SK-N-SH (cell line): ENCODE results near the gene AAMP. TPM values are rescaled to one million over a fixed set of nuclear protein-coding genes. Genes with fewer than 3 reads are reported as not detected.

Experiments used
- CTCF ChIA-PET: fragments of 300-600, 350-600 bp; formaldehyde crosslinking; extraction: SDS; loops from one replicate; lab custom pipeline; 2021; lab: Yijun Ruan, JAX
- POLR2A ChIA-PET: fragments of 350-600 bp; sonication (Branson Sonifier 250); formaldehyde crosslinking; extraction: SDS; loops from one replicate; lab custom pipeline; 2020; ENCODE audit warnings: antibody characterized with exemption, inconsistent platforms; lab: Yijun Ruan, JAX
- DNase-seq: peaks from one replicate; pipeline ENCODE4 v3.0.0; 2012
- H2AFZ ChIP-seq: fragments of 200-600 bp; sonication (generic); 2 replicates; pipeline ENCODE4 v1.8.1; 2016; ENCODE audit warnings: antibody characterized with exemption, mild to moderate bottlenecking, low read depth
- H3F3A ChIP-seq: fragments of 200-600 bp; sonication (generic); replicated peaks from 2 replicates; pipeline ENCODE3; 2016; ENCODE audit warnings: antibody characterized with exemption, mild to moderate bottlenecking; ENCODE audit not compliant: insufficient read depth
- H3K27ac ChIP-seq, 2 experiments: fragments of 200-500 bp in 1 of 2; fragments of 200-600 bp in 1 of 2; sonication (Bioruptor generic) in 1 of 2; sonication (generic), shearing (Covaris generic) in 1 of 2; 2 replicates each; pipeline versions ENCODE4 v1.5.1 to v1.6.1; 2014 to 2016; ENCODE audit warnings: low read depth in 2 of 2, inconsistent platforms in 1 of 2, low read length in 1 of 2, mild to moderate bottlenecking in 1 of 2, mixed read lengths in 1 of 2
- H3K27me3 ChIP-seq: fragments of 200-600 bp; sonication (generic), shearing (Covaris generic); 2 replicates; pipeline ENCODE4 v1.6.1; 2016; ENCODE audit warnings: mixed run types; ENCODE audit not compliant: insufficient read depth
- H3K36me3 ChIP-seq, 2 experiments: fragments of 200-500 bp in 1 of 2; fragments of 200-600 bp in 1 of 2; sonication (Bioruptor generic) in 1 of 2; sonication (generic) in 1 of 2; replicated peaks in 1 of 2; 2 replicates each; pipeline versions ENCODE3 to v1.5.1; 2014 to 2016; ENCODE audit warnings: low read length in 1 of 2, mild to moderate bottlenecking in 1 of 2; ENCODE audit not compliant: insufficient read depth in 2 of 2, control insufficient read depth in 1 of 2
- H3K4me1 ChIP-seq, 2 experiments: fragments of 200-500 bp in 1 of 2; fragments of 200-600 bp in 1 of 2; sonication (Bioruptor generic) in 1 of 2; sonication (generic), shearing (Covaris generic) in 1 of 2; 2 replicates each; pipeline versions ENCODE4 v1.5.1 to v1.6.1; 2014 to 2016; ENCODE audit warnings: low read depth in 1 of 2, low read length in 1 of 2, mixed run types in 1 of 2; ENCODE audit not compliant: insufficient read depth in 2 of 2, control insufficient read depth in 1 of 2
- H3K4me2 ChIP-seq: fragments of 200-600 bp; sonication (generic), shearing (Covaris generic); 2 replicates; pipeline ENCODE4 v1.6.1; 2017; ENCODE audit warnings: mixed run types
- H3K4me3 ChIP-seq, 2 experiments: fragments of 200-500 bp in 1 of 2; fragments of 200-600 bp in 1 of 2; sonication (Bioruptor generic) in 1 of 2; sonication (generic), shearing (Covaris generic) in 1 of 2; 2 replicates each; pipeline versions ENCODE4 v1.5.1 to v1.8.1; 2014 to 2016; ENCODE audit warnings: low read depth in 2 of 2, inconsistent platforms in 1 of 2, low read length in 1 of 2, mild to moderate bottlenecking in 1 of 2, mixed read lengths in 1 of 2, moderate library complexity in 1 of 2
- H3K79me2 ChIP-seq: fragments of 200-600 bp; sonication (generic); 2 replicates; pipeline ENCODE4 v1.8.1; 2017; ENCODE audit warnings: mild to moderate bottlenecking; ENCODE audit not compliant: insufficient read depth
- H3K9ac ChIP-seq: fragments of 200-600 bp; sonication (generic); 2 replicates; pipeline ENCODE4 v1.6.1; 2017; ENCODE audit warnings: mixed run types
- H3K9me2 ChIP-seq: fragments of 200-600 bp; sonication (generic); 2 replicates; pipeline ENCODE4 v1.6.1; 2017; ENCODE audit warnings: mixed run types
- H3K9me3 ChIP-seq: fragments of 200-600 bp; sonication (generic); 2 replicates; pipeline ENCODE4 v1.6.1; 2017; ENCODE audit warnings: mixed run types, mild to moderate bottlenecking, moderate library complexity
- H4K20me1 ChIP-seq: fragments of 200-600 bp; sonication (generic); 2 replicates; pipeline ENCODE4 v1.6.1; 2017; ENCODE audit warnings: mild to moderate bottlenecking, mixed run types; ENCODE audit not compliant: insufficient read depth
- ELF1 ChIP-seq: IDR thresholded peaks from 2 replicates; pipeline ENCODE4 v1.4.0; 2012
- EP300 ChIP-seq, 2 experiments: IDR thresholded peaks; 2 replicates each; pipeline versions ENCODE4 v1.4.0 to v1.6.1; 2012; ENCODE audit warnings: borderline replicate concordance in 1 of 2, low read depth in 1 of 2, low read length in 1 of 2
- EZH2phosphoT487 ChIP-seq: fragments of 200-600 bp; sonication (generic); IDR thresholded peaks from 2 replicates; pipeline ENCODE4 v1.6.1; 2017; ENCODE audit warnings: low read depth, mixed run types, mild to moderate bottlenecking, antibody characterized with exemption, moderate library complexity, borderline replicate concordance
- FOSL2 ChIP-seq: IDR thresholded peaks from 2 replicates; pipeline ENCODE4 v1.4.0; 2012; ENCODE audit warnings: low read depth, mild to moderate bottlenecking, moderate library complexity, borderline replicate concordance
- GATA2 ChIP-seq: sonication (generic); formaldehyde crosslinking; IDR thresholded peaks from 2 replicates; pipeline ENCODE4 v1.5.0; 2020; ENCODE audit warnings: mild to moderate bottlenecking, missing genetic modification reagents
- MXI1 ChIP-seq: IDR thresholded peaks from 2 replicates; pipeline ENCODE4 v1.6.1; 2012; ENCODE audit warnings: mild to moderate bottlenecking, low read depth, low read length, improper control_type of control experiment
- NFIC ChIP-seq: IDR thresholded peaks from 2 replicates; pipeline ENCODE4 v1.4.0; 2012; ENCODE audit warnings: borderline replicate concordance
- POLR2AphosphoS5 ChIP-seq: IDR thresholded peaks from 2 replicates; pipeline ENCODE4 v1.6.1; 2012; ENCODE audit warnings: low read depth, low read length
- SIN3A ChIP-seq: IDR thresholded peaks from 2 replicates; pipeline ENCODE4 v1.6.1; 2012; ENCODE audit warnings: low read depth, mild to moderate bottlenecking, low read length, moderate library complexity, borderline replicate concordance
- TAF1 ChIP-seq: IDR thresholded peaks from 2 replicates; pipeline ENCODE4 v1.6.1; 2012; ENCODE audit warnings: low read depth, mild to moderate bottlenecking, low read length, moderate library complexity, borderline replicate concordance
- TEAD4 ChIP-seq: IDR thresholded peaks from 2 replicates; pipeline ENCODE4 v1.4.0; 2012; ENCODE audit warnings: mild to moderate bottlenecking, borderline replicate concordance; ENCODE audit not compliant: insufficient read depth
- WGBS: methylation state at CpG from one replicate; pipeline ENCODE4 v1.1.6; 2017; ENCODE audit warnings: low lambda C conversion rate; 5-methylcytosine and 5-hydroxymethylcytosine counted together
- polyA plus RNA-seq, 3 experiments: library from polyadenylated mRNA; depleted of rRNA; stranded (reverse); fragments of >200 nt; gene quantifications; 2 replicates each; pipeline ENCODE4 v1.2.3, GENCODE V29; 2012
- TF ChIP-seq, protein P1 (sequence below): IDR thresholded peaks from 2 replicates; pipeline ENCODE4; 2012
- TF ChIP-seq, protein P2 (sequence below): fragments of 200-600 bp; sonication (generic); IDR thresholded peaks from 2 replicates; pipeline ENCODE4 v1.6.1; 2017; ENCODE audit warnings: antibody characterized with exemption, mild to moderate bottlenecking, moderate library complexity
- TF ChIP-seq, protein P3 (sequence below): fragments of 150-350 bp; IDR thresholded peaks from 2 replicates; pipeline ENCODE4 v1.6.1; 2017; ENCODE audit warnings: antibody characterized with exemption, low read length, low read depth, borderline replicate concordance
- TF ChIP-seq, protein P4 (sequence below): IDR thresholded peaks from 2 replicates; pipeline ENCODE4 v1.6.1; 2012; ENCODE audit warnings: mild to moderate bottlenecking, low read depth, low read length, moderate library complexity

The AAMP gene
- polyA plus RNA-seq, 1 of the 3 experiments (the other 2 are of a cell fraction), result 276 TPM

DNA sequence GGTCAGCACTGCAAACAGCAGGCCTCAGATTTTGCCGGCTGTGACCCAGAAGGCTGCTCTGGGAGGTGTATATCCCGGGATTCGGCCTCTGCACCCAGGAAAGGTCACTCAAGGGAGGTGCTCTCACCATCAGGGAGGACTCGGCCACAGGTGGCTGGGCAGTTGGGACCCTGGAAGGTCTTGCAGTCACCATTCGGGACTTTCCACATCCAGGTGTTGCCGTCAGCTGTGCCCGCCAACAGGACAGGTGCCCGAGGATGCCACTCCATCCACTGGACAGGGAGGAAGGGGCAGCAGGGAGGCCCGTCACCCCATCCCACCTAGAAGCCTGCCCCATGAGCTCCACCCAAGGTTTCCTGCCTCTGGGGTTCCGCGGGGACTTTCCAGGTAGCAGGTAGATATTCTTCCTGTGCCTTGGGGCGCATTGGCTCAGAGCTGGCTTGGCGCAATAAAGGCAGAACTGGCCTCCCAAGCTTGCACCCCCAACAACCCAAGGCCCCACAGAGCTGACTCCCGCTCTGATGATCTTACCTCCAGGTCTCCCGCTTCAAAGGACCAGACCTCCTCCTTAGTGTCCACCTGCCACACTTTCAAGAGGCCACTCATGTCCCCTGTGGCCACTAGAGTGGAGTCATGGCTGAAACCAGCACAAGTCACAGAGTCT lies 3.5 kb downstream of the AAMP start:
- POLR2A ChIA-PET, result no interaction called here
- Histone ChIP-seq H3K36me3 (peaks cover 11 to 48% of the 10 kb centered on the region in 2 experiments), H3K9me2 (no peaks in the 10 kb centered on the region), H3K27ac (no peak overlapping the region; a peak in 1 of 4 replicates), H3K27me3 (no peaks in the 10 kb centered on the region), H4K20me1 (peaks cover 6% of the 10 kb centered on the region; the same call in 1 of the 2 replicates), H3K9ac (no peak overlapping the region), H3K4me3 (no peak overlapping the region), H3K9me3 (no peaks in the 10 kb centered on the region), H3F3A (no peaks in the 10 kb centered on the region), H3K79me2 (peaks cover 41% of the 10 kb centered on the region), H3K4me1 (peaks cover 2 to 31% of the 10 kb centered on the region in 2 experiments; a peak in 2 of 4 replicates), H2AFZ (no peak overlapping the region), H3K4me2 (no peak overlapping the region)
- TF ChIP-seq EZH2phosphoT487 (no peak), ELF1 (no peak), TEAD4 (no peak), MXI1 (no peak), SIN3A (no peak), NFIC (no peak), GATA2 (CRISPR knock-in tag) (no peak), POLR2AphosphoS5 (no peak), EP300 (IDR thresholded peaks at IDR 0.05; ENCODE audit: borderline replicate concordance in 1 of 2, low read depth in 1 of 2, low read length in 1 of 2) (no peak), TAF1 (no peak), FOSL2 (no peak)
- TF ChIP-seq, protein P1, sequence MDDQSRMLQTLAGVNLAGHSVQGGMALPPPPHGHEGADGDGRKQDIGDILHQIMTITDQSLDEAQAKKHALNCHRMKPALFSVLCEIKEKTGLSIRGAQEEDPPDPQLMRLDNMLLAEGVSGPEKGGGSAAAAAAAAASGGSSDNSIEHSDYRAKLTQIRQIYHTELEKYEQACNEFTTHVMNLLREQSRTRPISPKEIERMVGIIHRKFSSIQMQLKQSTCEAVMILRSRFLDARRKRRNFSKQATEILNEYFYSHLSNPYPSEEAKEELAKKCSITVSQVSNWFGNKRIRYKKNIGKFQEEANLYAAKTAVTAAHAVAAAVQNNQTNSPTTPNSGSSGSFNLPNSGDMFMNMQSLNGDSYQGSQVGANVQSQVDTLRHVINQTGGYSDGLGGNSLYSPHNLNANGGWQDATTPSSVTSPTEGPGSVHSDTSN, result no peak
- TF ChIP-seq, protein P2, sequence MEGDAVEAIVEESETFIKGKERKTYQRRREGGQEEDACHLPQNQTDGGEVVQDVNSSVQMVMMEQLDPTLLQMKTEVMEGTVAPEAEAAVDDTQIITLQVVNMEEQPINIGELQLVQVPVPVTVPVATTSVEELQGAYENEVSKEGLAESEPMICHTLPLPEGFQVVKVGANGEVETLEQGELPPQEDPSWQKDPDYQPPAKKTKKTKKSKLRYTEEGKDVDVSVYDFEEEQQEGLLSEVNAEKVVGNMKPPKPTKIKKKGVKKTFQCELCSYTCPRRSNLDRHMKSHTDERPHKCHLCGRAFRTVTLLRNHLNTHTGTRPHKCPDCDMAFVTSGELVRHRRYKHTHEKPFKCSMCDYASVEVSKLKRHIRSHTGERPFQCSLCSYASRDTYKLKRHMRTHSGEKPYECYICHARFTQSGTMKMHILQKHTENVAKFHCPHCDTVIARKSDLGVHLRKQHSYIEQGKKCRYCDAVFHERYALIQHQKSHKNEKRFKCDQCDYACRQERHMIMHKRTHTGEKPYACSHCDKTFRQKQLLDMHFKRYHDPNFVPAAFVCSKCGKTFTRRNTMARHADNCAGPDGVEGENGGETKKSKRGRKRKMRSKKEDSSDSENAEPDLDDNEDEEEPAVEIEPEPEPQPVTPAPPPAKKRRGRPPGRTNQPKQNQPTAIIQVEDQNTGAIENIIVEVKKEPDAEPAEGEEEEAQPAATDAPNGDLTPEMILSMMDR, result no peak
- TF ChIP-seq, protein P3, sequence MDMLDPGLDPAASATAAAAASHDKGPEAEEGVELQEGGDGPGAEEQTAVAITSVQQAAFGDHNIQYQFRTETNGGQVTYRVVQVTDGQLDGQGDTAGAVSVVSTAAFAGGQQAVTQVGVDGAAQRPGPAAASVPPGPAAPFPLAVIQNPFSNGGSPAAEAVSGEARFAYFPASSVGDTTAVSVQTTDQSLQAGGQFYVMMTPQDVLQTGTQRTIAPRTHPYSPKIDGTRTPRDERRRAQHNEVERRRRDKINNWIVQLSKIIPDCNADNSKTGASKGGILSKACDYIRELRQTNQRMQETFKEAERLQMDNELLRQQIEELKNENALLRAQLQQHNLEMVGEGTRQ, result no peak
- TF ChIP-seq, protein P4, sequence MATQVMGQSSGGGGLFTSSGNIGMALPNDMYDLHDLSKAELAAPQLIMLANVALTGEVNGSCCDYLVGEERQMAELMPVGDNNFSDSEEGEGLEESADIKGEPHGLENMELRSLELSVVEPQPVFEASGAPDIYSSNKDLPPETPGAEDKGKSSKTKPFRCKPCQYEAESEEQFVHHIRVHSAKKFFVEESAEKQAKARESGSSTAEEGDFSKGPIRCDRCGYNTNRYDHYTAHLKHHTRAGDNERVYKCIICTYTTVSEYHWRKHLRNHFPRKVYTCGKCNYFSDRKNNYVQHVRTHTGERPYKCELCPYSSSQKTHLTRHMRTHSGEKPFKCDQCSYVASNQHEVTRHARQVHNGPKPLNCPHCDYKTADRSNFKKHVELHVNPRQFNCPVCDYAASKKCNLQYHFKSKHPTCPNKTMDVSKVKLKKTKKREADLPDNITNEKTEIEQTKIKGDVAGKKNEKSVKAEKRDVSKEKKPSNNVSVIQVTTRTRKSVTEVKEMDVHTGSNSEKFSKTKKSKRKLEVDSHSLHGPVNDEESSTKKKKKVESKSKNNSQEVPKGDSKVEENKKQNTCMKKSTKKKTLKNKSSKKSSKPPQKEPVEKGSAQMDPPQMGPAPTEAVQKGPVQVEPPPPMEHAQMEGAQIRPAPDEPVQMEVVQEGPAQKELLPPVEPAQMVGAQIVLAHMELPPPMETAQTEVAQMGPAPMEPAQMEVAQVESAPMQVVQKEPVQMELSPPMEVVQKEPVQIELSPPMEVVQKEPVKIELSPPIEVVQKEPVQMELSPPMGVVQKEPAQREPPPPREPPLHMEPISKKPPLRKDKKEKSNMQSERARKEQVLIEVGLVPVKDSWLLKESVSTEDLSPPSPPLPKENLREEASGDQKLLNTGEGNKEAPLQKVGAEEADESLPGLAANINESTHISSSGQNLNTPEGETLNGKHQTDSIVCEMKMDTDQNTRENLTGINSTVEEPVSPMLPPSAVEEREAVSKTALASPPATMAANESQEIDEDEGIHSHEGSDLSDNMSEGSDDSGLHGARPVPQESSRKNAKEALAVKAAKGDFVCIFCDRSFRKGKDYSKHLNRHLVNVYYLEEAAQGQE, result no peak
- DNase-seq, result no peak
- 100% methylated on average over 8 of the region's 15 CpGs for WGBS
- CTCF ChIA-PET, result interaction anchor here (1.2 kb wide), 1 partner anchor 421 kb away, joined by 3 read pairs; no protein-coding TSS in a partner anchor
